Pancreas (tissue), 10 donors: ENCODE results near the gene RNF157. TPM values are rescaled to one million over a fixed set of nuclear protein-coding genes. Genes with fewer than 3 reads are reported as not detected.
A peak's percentile ranks its signal among the peaks of the same experiment; 100 is the strongest.

Experiments used
- ATAC-seq, 4 donors: fragments of 200-7000 bp; cut with Tn5 transposase; one replicate each; pipeline versions ENCODE4 v1.8.0 to v1.9.1; 2020; ENCODE audit warnings: mild to moderate bottlenecking in 4 of 4, moderate library complexity in 4 of 4
- DNase-seq, 6 donors: peaks; one replicate each; pipeline ENCODE4 v3.0.0-alpha.2; 2020
- FAIRE-seq: peaks from 2 replicates; lab custom pipeline; 2012; peaks lifted over from hg19 to GRCh38; lab: Jason Lieb, UNC
- H3K27ac ChIP-seq, 4 donors: fragments of 200-600 bp; sonication (generic); 1 replicate in 3 of 4; 2 replicates in 1 of 4; pipeline versions ENCODE4 v1.5.0 to v1.8.0; 2020
- H3K27me3 ChIP-seq, 4 donors: fragments of 200-600 bp; one replicate each; pipeline ENCODE4 v1.8.0; 2021
- H3K36me3 ChIP-seq, 3 donors: fragments of 200-600 bp; sonication (generic) in 1 of 3; one replicate each; pipeline versions ENCODE4 v1.5.0 to v1.8.0; 2020 to 2021
- H3K4me1 ChIP-seq, 3 donors: fragments of 200-600 bp; one replicate each; pipeline ENCODE4 v1.8.0; 2021
- H3K4me3 ChIP-seq, 4 donors: fragments of 200-600 bp; sonication (generic) in 2 of 4; one replicate each; pipeline versions ENCODE4 v1.5.0 to v1.8.0; 2020 to 2021
- H3K9me3 ChIP-seq, 4 donors: fragments of 200-600 bp; one replicate each; pipeline ENCODE4 v1.8.0; 2021
- CTCF ChIP-seq, 4 donors: fragments of 200-600 bp; sonication (generic) in 3 of 4; IDR thresholded peaks; one replicate each; pipeline versions ENCODE4 v1.5.0 to v1.8.0; 2021; ENCODE audit warnings: antibody characterized with exemption in 4 of 4
- WGBS, 2 donors: extraction: QIAGEN DNeasy Blood & Tissue Kit; methylation state at CpG; one replicate each; pipeline ENCODE4 v1.1.7; 2013; 5-methylcytosine and 5-hydroxymethylcytosine counted together
- intact Hi-C, 3 donors: fragments of 100-400 bp; cut with DNase I; formaldehyde crosslinking; loops; one replicate each; pipeline versions ENCODE4 v1.11.1 to v1.14.2; 2022
- polyA plus RNA-seq, 2 donors: library from polyadenylated mRNA; stranded (reverse); fragments of 200-250 nt; gene quantifications; one replicate each; pipeline ENCODE4 v1.2.3, GENCODE V29; 2013
- total RNA-seq, 6 donors: library from RNA; stranded (reverse); fragmentation: NEBNext Ultra II Directional in 4 of 6; extraction: Animal tissue kit (Norgen Biotek cat#: 25700) in 4 of 6; gene quantifications; one replicate each; pipeline versions ENCODE4 v1.2.1 to v1.2.4, GENCODE V29; 2021 to 2023
- donor health status: healthy with polysubstance abuse.
- donor health status: DM: no; HTN: no; CAD: no; lungs with moderate emphysema.
- donor health status: DM: no; HTN: no; CAD: no.
- donor health status: control.
- donor health status: control.
- donor health status: Bipolar disorder and iron deficiency.
- donor health status: DM: yes; HTN: yes; CAD: no.
- donor health status: DM: no; HTN: no; CAD: no.
- donor health status: DM: no; HTN: no; CAD: no.
- donor health status: DM: yes; HTN: yes; CAD: no.

Gene RNF157
- total and polyA plus RNA-seq, 8 donors = 0.87 to 6.4 (median 3.3) TPM

DNA sequence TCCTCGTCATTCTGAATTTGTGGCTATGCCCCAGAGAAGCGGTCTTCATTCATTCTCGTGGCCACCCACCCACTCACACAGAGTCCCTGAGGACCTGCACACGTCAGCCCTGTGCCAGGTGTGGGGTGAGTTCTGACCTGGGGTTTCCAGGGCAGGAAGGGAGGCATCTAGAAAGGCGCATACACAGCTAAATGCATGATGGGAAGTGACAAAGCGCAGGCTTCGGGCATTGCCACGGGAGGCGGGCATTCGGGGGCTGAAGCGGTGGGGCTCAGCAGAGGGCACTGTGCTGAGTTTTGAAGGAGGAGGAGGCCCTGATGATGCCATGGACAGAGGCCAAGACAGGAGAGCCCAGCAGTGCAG, 35.8 kb upstream of the RNF157 start:
- Histone ChIP-seq H3K4me1 (peaks cover 7 to 18% (median 13%) of the 10 kb centered on the region in 3 donors), H3K27me3 (no peaks in the 10 kb centered on the region), H3K36me3 (no peaks in the 10 kb centered on the region), H3K4me3 (no peak overlapping the region), H3K27ac (no peak overlapping the region), H3K9me3 (no peaks in the 10 kb centered on the region)
- no peak for TF ChIP-seq CTCF (IDR thresholded peaks at IDR 0.05)
- DNase-seq (peak in 1 of 6 donors; percentile 33), ATAC-seq (no peak), FAIRE-seq (no peak)
- intact Hi-C loops = loop anchor here in 1 of 3 donors (5.0 kb wide), 1 partner anchor 154 kb away; no protein-coding TSS in a partner anchor
- WGBS, 2 donors = 87 to 88% methylated on average over 11 of the region's 11 CpGs

DNA sequence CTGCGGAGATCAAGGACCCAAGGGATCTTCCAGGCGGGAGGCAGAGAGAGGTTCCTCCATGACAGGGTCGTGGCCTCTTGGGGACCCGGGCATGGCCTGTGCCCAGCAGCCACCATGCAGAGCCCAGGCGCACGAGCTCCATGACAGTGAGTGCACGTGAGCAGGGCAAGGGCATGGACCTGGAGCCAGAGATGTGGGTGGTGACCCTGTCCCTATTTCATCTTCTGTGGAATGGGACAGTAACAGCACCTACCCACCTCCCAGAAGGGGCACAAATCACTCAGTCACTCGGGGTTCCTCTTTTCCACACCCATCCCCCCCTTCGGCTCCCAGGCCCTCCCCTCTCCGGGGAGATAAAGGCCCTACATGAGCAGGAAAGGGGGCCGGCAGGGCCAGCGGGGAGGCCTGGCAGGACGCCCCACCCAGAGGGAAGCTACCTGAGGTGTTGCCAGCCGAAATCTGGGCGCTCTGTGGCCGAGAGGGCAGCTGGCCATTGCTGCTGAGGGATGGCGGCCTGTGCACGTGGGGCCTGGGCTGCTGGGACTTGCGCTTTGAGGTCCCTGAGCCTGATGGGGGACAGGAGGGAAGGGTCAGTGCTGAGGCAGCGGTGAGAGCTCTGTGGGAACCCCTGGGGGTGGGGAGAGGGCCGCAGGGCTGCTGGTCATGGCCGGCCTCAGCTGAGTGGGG, 35.2 kb upstream of the RNF157 start:
- peaks cover 0 to 4% (median 0%) of the 10 kb centered on the region in 3 donors for H3K36me3 ChIP-seq
- H3K4me1 ChIP-seq = peaks cover 12 to 24% (median 13%) of the 10 kb centered on the region in 3 donors
- intact Hi-C loops = loop anchor here in 1 of 3 donors (5.0 kb wide), 1 partner anchor 153 kb away; no protein-coding TSS in a partner anchor
- TF ChIP-seq CTCF (IDR thresholded peaks at IDR 0.05) = no peak
- no peaks in the 10 kb centered on the region for H3K27me3 ChIP-seq
- no peak overlapping the region for H3K27ac ChIP-seq
- H3K9me3 ChIP-seq = no peaks in the 10 kb centered on the region
- WGBS, 2 donors = 87 to 89% methylated on average over 22 of the region's 22 CpGs
- ATAC-seq (no peak), DNase-seq (peak in 3 of 6 donors; percentile 21 to 59 (median 41)), FAIRE-seq (no peak)
- H3K4me3 ChIP-seq = no peak overlapping the region

GRCh38 chr17:76274112-76274956, 34.0 kb upstream of the RNF157 start:
- DNase-seq = peak in 3 of 6 donors; percentile 19 to 62 (median 61)
- no peak for ATAC-seq
- Histone ChIP-seq H3K4me1 (peaks cover 12 to 32% (median 13%) of the 10 kb centered on the region in 3 donors), H3K9me3 (no peaks in the 10 kb centered on the region), H3K36me3 (peaks cover 0 to 8% (median 0%) of the 10 kb centered on the region in 3 donors), H3K27ac (no peak overlapping the region), H3K27me3 (no peaks in the 10 kb centered on the region), H3K4me3 (no peak overlapping the region)
- no peak for FAIRE-seq
- WGBS, 2 donors = 64 to 73% methylated on average over 21 of the region's 21 CpGs
- TF ChIP-seq CTCF (IDR thresholded peaks at IDR 0.05) = no peak
- intact Hi-C loops = no loop called here

GRCh38 chr17:76273445-76274111, 33.3 kb upstream of the RNF157 start:
- ATAC-seq (no peak), DNase-seq (peak in 4 of 6 donors; percentile 26 to 76 (median 56)), FAIRE-seq (no peak)
- Histone ChIP-seq H3K4me1 (peaks cover 12 to 36% (median 13%) of the 10 kb centered on the region in 3 donors), H3K27me3 (no peaks in the 10 kb centered on the region), H3K36me3 (peaks cover 0 to 8% (median 0%) of the 10 kb centered on the region in 3 donors), H3K4me3 (no peak overlapping the region), H3K9me3 (no peaks in the 10 kb centered on the region), H3K27ac (no peak overlapping the region)
- intact Hi-C loops = no loop called here
- 78% methylated on average over 25 to 26 of the region's 26 CpGs for WGBS, 2 donors
- TF ChIP-seq CTCF (IDR thresholded peaks at IDR 0.05) = no peak
